Urothelium cell line (cell line): ENCODE results near the gene B4GALT3.
"Not testable (repeated sequence)": the region's sequence is repeated elsewhere in the genome, so short reads cannot be mapped to it uniquely, and the experiment has no call there.

Experiments
- DNase-seq: peaks from one replicate; pipeline ENCODE4 v3.0.0; 2011; ENCODE audit warnings: low spot score, mixed read lengths
- FAIRE-seq: peaks from 2 replicates; lab custom pipeline; 2011; peaks lifted over from hg19 to GRCh38; lab: Jason Lieb, UNC

B4GALT3 gene

GRCh38 chr1:161177112-161177935 lies at the start of gene B4GALT3:
Gene B4GALT3 (minus strand): TSS chr1:161177507. CDS start chr1:161176060, 1,447 bp downstream.
- DNase-seq (peak; percentile 96), FAIRE-seq (no peak)

DNA sequence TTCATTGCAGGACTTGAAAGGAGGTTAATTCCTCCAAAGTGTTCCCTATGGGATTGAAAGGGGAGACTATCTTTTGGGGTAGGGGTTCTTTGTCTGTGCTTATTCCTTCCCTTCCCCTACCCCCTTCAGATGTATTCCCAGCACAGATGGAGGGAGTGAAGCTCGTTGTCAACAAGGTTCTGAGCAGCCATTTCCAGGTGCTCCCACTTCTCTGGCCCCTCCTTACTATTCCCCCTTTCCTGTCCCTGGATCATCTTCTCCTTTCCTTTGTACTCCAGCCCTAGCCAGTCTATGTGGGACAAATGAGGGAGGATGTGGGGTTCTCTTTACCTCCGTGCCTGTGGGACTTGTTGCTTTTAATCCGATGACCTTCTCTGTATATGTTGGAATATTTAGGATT lies 49.5 kb upstream of the B4GALT3 start:
- DNase-seq (no peak), FAIRE-seq (no peak)

DNA sequence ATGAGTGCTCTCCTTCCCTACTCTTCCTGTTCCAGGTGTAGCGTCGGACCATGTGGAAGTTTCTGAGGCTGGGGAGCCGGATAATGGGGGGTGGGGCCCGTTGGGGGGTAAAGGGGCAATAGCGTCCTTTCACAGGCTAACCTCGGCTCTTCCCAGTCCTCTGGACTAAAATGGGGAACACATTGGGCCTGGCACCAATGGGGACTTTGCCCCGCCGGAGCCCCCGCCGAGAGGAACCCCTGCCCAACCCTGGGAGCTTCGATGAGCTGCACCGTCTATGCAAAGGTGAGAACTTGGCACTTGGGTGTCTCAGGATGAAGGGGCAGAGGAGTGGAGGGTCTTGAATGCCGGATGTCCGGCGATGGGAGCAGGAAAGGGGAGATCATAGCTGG lies 49.0 kb upstream of the B4GALT3 start:
- FAIRE-seq (no peak), DNase-seq (no peak)

GRCh38 chr1:161225534-161226319 lies 48.4 kb upstream of the B4GALT3 start, which contains the start of gene TOMM40L:
Gene TOMM40L (plus strand): TSS chr1:161226060. CDS start chr1:161226490, 430 bp downstream.
- DNase-seq (peak; percentile 95), FAIRE-seq (no peak)

- DNase-seq (no peak), FAIRE-seq (no peak)
Measured at GRCh38 chr1:161225178-161225533, 47.8 kb upstream of the B4GALT3 start.

- FAIRE-seq, DNase-seq: not testable (repeated sequence)
Measured at GRCh38 chr1:161224695-161225087, 47.4 kb upstream of the B4GALT3 start.

DNA sequence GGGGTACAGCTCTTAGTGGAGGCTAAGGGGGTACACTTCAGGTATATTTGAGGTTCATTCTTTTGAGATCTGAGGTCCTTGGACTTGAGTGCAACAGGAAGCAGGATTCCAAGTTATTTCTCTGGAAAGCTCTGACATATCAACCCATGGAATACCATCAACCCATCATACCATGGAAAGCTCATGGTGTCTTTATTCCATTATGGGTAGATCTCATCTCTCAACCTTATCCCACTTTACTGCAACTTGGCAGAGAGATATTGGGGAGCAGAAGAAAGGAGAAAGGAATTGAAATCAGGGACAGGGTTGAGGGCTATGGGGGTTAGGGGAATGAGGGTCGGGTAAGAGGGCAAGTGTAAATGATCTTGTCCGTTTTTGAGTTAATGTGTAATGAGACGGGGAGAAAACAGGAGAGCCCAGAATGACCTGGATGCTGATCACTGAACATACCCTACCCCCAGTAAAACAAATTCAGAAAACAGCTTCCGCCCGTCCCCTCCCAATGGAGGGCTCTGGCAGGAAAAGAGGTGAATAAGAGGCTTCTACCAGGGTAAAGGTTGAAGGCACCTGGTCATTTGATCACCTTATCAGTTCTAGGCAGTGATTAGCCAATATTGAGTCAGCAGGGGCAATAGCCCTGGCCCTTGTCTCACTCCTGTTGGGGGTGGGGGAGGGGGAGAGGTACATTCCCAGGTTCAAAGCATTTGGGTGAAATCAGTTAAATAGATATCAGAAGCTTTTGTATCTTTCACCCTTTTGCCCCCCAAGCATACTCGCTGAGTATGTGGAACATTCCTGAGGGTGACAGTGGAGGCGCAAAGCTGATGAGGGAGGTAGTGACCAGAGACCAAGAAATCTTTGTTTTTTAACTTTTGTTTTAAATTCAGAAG lies 46.7 kb upstream of the B4GALT3 start:
- no peak for DNase-seq
- FAIRE-seq: no peak

GRCh38 chr1:161222175-161223019 lies 45.1 kb upstream of the B4GALT3 start:
- FAIRE-seq: no peak
- no peak for DNase-seq

DNA sequence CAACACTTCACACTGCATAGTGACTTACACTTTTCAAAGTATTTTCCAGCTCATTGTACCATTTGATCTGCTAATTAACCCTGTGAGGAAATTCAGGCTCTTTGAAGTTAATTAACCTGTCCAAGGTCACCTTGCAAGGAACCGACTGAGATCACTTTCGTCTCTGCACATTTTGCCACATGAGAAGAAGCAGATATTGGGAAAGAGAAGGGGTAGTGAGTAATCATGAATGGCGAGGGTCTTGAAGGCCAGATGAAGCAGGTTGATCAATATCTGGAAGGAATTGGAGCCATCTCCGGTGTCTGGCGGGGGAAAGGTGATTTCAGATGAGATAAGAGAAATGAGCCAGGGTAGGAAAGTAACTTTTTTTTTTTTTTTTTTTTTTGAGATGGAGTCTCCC lies 42.7 kb upstream of the B4GALT3 start:
- FAIRE-seq: no peak

GRCh38 chr1:161219078-161219892 lies 42.0 kb upstream of the B4GALT3 start:
- no peak for FAIRE-seq
- DNase-seq: no peak

More for the DNA sequence above, 42.7 kb upstream of the B4GALT3 start:
- DNase-seq: no peak

- no peak for FAIRE-seq
- no peak for DNase-seq
Measured at GRCh38 chr1:161218301-161219077, 41.2 kb upstream of the B4GALT3 start.

DNA sequence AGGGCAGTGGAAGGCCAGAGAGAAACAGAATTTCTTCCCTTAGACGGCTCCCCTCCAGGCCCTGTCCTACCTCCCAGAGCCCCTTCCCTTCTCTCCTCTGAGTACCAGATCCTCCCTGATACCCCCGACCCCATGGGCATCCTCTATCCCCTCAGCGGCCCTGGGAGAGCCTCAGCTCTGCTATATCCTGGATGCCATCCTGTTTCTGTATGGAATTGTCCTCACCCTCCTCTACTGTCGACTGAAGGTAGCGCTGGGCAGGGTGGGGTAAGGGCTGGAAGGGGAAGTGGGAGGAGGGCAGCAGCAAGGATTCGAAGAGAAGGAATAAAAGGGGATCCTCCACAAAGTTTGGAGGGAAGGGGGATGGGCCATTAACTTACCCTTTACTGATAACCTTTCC lies 40.5 kb upstream of the B4GALT3 start:
- FAIRE-seq: no peak
- DNase-seq: no peak

DNA sequence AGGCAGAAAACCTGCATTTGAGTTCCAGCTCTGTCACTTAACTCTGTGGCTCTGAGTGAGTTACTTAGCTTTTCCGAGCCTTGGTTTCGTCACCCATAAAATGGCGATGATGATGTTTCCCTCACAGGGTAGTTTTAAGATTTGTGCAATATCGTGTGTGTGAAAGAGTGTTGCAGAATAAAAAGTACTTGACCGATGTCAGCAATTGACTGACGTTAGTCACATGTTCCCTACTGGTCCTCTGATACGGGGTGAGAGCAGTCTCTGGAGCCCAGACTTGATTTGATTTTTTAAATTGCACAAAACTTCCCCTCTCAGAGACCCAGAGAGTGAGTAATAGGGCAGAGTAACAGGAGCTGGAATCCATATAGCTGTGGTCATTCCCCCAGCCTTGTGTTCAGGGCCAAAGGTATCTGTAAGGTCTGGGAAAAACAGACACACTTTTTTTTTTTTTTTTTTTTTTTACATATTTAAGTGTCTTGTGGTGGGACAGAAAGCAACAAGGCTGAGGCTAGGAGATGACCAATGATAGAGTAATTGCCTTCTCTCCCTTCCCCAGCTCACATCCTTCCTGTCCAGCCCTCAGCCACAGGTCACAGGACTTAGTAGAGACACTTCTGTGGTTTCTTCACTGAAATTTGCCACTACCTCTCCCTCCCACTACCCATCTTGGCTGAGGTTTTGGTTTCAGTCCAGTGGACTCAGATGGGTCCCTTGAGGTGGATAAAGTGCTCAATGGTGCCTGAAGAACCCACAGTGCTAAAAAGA lies 39.8 kb upstream of the B4GALT3 start:
- DNase-seq: no peak
- FAIRE-seq: no peak

- no peak for FAIRE-seq
- DNase-seq: no peak
Measured at GRCh38 chr1:161215076-161215475, 37.8 kb upstream of the B4GALT3 start, which contains the start of gene FCER1G. Gene FCER1G (plus strand): TSS chr1:161215295. CDS start chr1:161215322, 27 bp downstream.

- DNase-seq: no peak
- no peak for FAIRE-seq
Measured at GRCh38 chr1:161214369-161214768, 37.1 kb upstream of the B4GALT3 start.

DNA sequence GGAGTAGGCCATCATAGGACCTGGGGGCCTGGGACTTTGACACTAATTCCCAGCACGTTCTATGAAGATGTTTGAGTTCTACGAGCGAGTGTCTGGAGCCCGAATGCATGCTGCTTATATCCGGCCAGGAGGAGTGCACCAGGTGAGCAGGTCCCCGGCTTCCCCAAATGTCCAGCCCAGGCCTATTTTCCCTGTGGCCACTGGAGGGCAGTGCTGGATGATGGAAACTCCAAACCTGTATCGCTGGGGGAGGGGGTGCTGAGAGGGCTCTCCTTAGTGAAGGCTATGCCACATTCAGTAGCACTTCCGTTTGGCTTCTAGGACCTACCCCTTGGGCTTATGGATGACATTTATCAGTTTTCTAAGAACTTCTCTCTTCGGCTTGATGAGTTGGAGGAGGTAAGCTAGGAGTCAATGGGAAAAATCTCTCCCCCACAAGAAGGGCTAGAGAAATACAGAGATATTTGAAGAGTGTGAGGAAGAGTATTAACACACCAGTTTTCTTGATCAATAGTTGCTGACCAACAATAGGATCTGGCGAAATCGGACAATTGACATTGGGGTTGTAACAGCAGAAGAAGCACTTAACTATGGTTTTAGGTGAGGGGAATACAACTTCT lies 32.6 kb upstream of the B4GALT3 start:
- no peak for FAIRE-seq
- peak; percentile 85 for DNase-seq

DNA sequence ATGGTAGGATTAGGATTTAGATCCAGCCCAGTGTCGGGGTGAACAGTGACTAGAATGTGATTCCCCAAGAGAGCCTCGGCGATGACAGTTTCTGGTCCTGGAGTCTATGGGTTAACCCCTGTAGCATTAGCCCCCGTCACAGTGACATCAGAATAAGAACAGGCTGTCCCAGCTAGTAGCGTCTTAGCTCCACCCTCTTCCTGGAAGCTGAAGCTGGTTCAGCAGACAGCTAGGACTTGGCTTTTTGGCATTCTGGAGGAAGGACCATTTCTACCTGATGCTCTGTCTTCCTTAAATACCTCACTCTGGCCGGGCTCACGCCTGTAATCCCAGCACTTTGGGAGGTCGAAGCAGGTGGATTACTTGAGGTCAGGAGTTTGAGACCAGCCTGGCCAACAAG lies 29.9 kb upstream of the B4GALT3 start:
- DNase-seq (no peak), FAIRE-seq (no peak)
